HG03045 (cell line): Measurements from ENCODE around the gene NDUFA11.

Experiments used
- ATAC-seq: cut with Tn5 transposase; IDR thresholded peaks from one replicate; pipeline ENCODE4 v1.9.1; 2021; ENCODE audit warnings: mild to moderate bottlenecking, moderate library complexity; ENCODE audit not compliant: unreplicated experiment

The NDUFA11 gene

DNA sequence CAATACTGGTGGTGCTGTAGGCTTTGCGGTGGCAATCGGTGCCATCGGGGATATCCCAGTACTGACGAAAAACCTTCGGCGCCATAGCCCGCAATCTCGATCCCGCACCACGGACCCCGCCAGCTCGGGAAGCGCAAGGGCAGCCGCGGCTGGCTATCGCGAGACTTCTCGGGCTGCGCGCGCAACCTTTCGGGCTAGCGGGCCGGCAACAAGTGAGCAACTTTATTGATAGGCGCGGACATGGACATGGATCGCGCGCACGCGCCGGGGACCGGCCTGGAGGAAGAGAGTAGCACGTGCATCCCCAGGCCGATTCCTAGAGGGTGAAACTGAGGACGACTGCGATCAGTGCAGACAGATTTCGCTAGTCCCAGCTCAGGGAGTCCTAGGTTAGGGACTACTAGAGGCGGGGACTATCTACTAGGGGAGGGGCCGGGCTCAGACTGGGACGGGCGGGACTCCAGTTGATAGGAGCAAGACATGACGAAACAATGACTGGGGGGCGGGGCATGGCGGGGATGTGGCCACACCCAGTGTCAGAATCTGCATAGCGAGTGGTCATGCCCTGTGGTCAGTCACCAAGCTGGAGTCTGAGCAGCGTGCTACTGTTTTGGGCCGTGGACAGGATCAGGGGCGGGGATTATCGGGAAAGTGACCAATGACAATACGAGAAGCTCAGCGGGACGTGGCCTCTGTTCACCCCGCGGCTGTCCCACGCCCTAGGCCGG, at the start of gene NDUFA11:
TSS of gene NDUFA11 (minus strand) at position 167 of the 728 bp plus-strand sequence. CDS start at position 85, 82 bp downstream.
- ATAC-seq = peak; percentile 39

DNA sequence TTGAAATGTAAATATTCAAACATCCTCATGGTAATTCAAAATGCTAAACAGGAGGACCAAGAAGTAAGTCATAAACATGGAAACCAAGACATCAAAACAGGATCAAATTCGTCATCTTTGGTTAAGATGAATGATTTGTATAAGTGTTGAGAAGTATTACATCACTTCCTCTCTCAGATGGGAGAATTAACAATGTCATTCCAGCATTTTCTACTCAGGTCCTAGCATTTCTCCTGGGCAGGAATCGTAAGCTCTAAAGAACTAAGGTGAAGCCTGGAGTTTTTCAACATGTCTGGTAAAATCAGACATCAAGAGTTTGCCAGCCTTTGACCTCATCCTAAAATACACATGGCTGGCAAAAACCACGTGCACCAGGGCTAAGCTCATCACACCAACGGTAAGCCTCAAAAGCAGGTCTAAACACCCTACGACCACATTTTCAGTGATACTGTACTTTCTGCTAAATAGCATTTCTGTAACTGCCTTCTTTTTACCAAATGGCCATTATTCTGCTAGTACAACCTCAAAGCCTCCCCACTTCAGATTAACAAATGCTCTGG, 49.5 kb upstream of the NDUFA11 start:
- no peak for ATAC-seq

DNA sequence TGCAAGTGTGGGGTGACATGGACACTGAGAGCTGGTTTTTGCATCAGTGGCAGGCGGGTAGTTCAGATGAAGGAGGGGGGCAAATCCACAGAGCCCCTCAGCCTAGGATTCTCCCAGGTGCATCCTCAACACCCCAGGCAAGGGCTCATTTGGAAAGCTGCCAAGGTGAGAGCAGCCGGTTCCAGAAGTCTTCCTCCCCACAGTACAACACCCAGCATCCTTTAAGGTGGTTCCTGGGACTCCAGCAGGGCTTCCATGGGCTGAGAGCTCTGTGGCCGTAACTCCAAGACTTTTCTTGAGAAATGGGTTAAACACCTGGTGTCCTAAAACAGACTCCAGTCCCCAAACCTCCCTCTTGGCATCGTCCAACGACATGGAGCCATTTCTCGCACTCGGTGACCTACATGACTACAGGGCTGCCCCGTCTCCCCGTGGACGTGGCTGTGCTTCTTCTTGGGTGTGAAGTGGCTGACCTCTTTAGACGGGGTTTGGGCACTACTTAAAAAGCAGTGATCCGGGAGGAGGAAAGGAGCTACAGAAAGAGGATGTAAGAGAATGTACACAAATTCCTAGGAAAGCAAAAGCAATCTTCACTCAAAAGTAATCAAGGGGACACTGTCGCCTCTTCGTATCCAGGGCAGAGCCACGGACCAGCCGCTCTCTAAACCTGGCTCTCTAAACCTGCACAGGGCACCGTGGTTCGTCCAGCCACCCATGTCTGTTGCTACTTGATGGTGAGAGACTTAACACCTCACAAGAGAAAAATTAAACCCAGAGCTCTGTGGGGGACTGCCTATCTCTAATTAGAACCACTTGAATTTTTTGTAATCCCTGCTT, 48.8 kb upstream of the NDUFA11 start:
- ATAC-seq = no peak

DNA sequence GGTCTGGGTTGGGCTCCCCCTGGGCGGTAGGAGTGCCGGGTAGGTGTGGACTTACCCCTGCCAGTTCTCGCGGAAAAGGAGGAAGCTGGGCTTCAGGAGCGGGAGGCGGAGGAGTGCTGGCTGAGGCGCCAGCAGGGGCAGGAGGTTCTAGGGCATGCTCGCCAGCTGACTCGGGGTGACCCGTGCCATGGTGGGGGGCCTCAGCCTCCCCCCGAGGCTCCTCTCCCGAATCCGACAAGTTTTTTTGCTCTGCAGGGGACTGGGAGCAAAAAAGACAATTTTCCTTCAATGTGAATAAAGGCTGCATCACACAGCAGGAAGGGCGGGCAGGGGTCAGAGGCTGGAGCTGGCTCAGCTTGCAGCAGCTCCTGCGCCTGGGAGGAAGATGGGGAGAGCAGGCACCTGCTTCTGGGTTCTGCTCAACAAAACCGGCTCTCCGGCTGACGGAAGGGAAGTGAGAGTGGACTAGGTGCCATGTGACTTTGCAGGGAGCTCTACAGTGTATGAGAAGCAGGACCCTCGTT, 47.8 kb upstream of the NDUFA11 start:
- ATAC-seq = no peak

DNA sequence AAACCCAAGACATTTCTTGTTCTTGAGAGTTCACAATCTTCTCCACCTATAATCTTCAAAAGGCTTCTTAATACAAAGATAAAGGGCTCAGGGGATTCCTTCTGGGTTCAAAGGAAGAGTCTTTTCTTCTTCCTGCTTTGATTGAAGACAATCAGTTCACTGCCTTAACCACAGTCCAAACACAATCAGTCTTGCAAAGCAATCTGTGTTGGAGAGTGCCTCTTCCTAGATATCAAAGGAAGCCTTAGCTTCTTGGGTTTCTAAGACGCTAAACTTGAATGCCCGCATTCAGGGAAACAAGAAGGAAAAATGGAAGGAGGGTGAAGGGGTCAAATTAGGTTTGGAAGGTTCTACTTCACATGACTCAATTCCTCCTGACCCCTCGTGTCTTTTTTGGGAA, 47.2 kb upstream of the NDUFA11 start:
- no peak for ATAC-seq

DNA sequence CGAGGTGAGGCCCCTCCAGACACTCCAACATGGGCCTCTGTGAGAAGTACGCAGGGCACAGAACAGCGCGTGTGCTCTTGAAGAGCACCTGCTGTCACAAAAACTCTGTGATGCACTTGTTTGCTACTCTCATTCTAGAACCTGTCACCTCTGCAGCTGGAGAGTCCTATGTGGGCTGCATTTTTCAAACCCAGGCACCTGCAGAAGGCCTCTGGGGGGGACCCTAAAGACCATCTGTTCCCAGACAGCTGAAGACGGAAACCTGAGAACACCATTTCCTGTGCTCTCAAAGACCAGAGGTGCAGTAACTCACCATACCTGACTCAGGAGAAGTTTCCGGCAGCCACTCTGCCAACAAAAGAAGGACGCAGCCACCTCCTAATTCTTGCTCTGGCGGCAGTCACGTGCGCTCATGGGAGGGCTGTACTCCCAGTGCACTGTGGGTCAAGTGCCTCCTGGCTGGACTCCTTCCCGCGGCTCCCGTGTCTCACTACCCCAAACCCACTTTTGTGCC, 46.3 kb upstream of the NDUFA11 start:
- ATAC-seq = no peak

DNA sequence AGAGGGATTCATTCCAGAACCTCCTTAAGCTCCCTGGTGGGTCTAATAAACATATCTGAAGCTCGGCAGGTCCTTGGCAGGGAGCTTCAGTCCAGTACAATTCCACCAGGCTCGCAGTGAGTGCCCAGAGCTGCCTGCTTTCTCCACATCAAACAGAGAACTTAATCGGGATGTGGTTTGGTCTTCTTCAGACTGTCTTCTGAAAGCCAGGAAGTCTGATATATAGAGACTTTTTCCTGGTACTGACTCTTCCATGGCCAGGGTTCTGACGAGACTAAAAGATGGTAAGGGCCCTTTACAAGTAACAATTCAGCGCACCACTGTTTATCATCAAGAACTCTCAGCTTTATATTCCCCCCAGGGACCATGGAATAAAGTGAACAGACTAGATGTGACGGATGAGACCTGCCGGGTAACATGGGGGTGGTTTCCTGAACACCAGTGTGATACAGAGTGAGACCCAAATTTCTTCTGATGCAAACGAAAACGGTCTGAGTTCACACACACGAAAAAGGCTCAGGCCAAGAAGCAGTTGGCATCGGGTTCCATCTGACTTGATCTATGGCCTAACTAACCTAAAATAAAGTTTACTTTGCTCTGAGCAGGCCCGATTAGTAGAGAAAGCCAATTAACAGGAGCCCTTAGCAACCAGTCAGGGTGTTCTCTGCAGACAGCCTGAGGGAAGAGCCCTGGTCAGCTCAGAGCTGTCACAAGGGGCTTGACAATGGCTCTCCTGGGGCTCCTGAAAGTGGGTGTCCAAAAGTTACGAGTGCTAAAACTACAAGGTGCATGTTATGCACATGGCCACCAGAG, 45.4 kb upstream of the NDUFA11 start:
- no peak for ATAC-seq

DNA sequence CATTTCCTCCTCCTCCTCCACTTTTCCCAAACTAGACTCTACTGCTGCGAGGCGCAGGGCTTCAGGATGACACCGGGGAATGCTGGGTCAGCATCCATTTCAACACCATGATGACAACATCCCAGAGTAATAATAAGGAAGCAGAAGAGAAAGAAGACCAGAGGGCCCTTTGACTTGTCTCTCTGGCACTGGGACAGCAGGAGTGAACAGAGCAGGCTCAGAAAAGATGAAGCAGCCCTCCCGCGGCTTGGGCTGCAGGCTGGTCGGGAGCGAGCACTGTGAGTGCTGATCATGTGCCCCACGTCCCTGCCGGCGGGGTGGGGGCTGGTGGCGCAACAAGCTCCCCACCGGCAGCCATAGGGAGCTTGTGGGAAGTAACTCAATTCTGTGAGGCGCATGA, 43.8 kb upstream of the NDUFA11 start:
- ATAC-seq = no peak

DNA sequence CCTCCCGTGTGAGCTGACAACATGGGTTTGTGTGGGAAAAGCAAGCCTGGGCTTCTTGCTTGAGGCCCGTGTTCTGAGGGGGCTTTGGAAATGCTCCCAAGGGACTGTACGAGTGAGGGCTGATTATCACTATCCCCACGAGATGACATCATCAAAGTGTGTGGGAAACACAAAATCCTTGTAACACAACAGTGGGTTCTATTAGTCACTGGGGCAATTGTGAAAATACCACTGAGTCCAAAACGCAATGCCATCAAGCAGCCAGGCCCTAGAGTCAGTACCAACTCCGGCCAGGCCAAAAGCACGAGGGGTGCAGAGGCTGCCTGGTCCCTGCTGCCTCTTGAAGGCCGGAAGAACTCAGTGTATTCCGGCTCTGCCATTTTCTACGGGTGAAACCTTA, 40.0 kb upstream of the NDUFA11 start:
- no peak for ATAC-seq

DNA sequence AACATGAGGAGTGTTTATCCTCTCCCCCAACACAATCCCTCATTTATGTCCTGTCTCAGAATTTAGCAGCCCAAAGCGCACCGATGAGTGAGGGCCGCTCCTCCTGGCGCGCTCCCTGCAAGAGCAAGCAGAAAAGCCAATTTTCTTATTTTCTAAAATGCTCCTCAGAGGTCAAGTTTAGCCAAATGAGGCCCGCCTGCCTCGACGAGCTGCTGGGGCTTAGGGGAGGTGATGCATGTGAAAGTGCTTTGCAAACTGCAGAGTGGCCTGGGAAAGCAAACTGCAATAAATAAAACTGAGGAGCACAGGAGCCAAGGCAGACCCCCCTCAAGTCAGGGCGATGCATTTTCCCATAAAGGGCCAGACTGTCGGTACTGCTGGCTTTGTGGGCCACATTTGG, 39.5 kb upstream of the NDUFA11 start:
- no peak for ATAC-seq

DNA sequence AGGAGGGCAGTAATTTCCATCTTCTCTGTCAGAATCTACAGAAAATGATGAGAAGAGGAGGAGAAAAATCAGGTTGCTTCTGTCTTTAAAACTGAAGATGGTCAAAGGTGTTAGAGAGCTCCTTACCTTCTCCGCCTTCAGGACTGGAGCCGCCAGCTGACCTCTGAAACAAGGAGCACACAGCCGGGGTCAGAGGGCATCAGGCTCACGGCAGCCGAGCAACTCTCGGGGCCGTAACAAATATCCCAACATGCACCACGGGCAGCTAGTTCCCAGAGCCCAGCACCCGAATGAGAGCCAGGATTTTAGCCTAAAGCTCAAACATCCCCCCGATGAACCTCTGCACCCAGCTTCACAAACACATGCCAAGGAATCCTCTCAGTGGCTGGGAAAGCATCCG, 38.1 kb upstream of the NDUFA11 start:
- ATAC-seq = no peak

DNA sequence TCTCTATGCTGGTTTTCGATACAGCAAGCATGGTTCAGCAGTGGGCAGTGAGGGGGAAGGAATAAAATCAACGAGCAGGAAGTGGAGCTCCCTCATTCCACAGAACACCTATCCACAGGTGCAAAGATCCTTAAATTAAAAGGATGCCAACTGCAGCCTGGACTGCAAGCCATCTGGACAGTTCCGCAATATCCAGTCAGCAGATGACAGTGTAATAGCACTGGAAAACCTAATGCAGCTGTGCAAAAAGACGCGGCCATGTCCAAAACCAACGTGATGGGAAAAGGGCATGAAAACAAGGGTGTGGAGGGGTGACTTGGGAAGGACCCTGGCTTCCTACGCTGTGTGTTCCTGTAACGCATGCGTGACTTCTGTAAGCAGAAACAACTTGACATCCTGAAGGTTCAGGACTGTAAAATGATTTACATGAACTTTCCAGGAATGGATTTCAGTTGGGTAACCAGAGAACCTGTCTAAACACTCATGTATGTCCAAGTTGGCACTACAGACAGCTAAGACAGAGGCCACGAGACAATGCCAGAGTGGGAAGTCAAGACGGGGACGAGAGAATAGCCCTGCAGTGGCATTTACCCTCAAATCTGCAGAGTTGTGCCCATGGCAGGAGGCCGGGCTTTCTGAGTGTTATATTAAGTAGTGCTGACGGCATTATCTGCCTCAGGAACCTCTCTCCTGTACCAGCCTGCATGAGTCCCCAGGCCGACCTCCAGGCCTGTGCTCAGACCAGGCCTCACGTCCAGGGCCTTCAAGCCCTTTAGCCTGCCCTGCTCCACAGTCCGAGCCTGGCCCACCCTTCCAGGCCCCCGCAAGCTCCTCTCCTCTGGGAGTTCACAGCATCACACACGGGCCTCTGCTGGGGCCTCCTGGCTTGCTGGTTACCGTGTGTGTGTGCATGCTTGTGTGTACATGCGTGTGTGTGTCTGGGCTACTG, 36.9 kb upstream of the NDUFA11 start:
- ATAC-seq = no peak

DNA sequence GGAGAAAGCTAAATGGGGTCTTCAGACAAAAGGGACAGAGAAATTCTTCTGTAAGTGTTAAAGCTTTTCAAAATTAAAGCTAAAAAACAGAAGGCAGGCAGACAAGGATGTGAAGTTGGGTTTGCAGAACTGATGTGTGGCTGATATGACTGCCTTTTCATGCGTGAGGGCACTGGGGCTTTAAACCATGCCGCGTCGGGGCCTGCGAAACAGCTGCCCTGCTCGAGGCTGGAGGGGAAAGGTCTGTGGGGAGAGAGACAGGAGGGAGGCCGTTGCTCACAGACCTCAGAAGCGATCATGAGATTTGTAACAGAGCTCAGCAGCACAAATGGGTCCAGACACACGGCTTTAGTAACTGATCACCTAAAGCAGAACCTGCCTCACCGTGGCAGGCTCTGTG, 34.0 kb upstream of the NDUFA11 start:
- no peak for ATAC-seq

DNA sequence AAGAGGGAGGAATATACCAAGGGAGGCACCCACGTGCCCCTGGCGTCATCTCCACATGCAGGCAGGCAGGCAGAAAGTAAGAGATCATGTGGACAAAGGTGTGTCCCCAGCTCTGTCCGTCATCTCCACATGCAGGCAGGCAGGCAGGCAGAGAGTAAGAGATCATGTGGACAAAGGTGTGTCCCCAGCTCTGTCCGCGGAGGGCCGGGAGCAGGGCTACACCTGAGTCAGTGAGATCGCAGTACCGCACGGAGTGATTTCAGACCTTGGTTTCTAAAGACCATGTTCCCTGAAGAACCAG, 32.7 kb upstream of the NDUFA11 start:
- ATAC-seq = no peak

DNA sequence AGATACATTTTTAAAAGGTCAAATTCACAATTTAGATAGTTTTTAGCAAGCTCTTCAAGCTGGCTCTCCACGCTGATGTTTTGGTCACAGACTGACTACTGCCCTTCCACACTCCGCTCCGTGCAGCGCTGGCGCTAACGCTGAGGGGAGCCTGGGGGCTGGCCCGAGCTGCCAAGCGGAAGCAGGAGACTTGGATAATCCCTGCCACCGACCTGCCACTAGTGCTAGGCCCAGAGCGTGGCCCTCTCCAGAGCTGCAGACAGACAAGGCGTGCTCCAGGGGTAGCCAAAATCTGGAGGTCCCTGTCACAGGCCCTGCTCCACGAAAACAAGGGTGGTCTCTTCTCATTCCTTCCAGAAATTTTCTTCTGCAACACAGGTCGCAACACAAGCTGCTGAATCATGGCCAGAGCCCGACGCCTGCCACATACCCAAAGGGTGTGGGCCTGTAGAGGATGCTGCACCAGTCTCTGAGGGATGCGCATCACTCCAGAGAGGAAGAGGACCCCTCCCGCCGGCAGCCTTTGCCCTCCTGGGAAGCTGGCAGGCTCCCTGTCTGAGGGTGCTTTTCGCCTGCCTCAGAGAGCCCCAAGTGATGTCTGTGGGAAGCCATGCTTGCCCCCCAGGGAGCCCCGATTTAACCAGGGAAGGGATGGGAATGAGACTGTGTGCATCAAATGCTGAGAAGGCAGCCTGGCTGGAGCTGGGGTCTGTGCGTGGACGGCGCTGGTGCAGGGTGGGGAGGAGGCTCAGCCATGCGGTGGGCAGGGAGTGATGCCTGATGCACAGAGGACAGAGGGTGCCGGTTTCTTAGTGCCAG, 32.1 kb upstream of the NDUFA11 start:
- ATAC-seq = no peak

DNA sequence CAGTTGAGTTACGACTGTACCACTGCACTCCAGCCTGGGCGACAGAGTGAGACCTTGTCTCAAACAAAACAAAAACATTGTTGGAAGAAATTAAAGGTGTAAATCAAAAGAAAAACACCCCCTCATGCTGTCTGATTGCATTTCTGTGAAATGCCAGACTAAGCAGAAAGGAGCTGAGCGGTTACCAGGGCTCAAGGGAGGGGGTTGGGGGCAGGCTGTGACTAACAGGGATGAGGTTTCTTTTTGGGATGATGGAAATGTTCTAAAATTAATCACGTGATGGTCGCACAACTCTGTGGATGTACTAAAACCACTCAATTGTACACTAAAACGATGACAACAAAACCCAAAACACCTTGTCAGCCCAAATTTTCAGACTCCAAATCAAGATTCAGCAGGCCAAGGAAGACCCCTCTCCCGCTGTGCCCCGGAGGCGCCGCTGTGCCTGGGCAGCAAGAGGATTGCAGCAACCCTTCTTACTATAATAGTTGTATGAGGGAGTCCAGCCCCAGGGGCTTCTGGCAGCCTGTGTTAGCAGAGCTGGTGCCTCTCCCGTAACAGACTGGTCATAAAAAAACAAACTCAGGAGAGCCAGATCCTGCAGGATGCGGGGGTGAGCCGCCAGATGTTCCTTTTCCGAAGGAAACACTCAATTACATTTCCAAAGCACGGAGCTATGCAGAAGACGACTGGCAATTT, 31.3 kb upstream of the NDUFA11 start:
- no peak for ATAC-seq

DNA sequence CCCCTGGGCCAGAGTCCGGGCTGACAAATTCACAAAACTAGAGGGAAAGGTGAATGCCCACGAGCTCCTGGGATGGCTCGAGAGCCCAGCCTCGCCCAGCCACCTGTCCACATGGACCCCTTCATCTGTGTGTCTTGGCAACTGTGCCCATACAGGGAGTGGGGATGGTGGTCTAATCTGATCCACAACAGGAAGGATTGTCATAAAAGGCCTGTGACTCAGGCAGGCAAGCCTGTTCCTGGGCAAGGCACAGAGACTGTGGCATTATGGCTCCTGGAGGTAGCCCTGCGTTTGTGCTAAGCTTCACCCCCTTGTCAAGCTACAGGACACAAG, 30.4 kb upstream of the NDUFA11 start:
- no peak for ATAC-seq

DNA sequence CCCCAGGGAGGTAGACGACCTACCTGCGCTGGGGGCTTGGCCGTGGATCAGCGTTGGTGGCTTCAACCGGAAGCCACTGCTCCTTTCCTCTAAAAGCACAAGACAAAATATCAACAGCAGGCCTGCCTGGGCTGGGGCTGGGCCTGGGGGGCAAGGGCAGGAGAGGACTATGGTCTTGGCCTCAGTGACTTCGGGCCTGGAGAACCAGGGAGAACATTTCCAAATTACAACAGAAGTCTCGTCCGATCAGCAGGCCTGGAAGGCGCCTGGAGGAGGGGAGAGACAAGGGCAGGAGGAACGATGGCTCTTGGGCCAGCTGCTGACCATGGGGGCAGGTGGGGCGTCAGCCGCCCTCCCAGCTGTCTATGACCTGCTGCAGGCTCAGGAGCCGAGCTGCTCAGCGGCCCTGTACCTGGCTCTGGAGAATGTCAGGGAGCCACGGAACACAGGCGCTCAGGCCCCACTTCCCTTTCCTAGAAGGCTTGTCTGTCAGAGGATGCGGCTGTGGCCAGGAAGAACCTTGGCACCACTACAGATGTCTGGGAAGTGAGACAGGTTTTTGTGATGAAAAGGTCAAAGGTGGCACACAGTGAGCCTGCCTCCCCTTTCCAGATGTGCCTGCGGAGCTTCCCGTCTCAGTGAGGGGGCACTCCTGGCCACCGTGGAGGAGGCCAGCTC, 29.9 kb upstream of the NDUFA11 start:
- no peak for ATAC-seq
